NCI-H1105 treated with DMSO at 0.1 percent for 48 hours (cell line): Measurements from ENCODE around the gene SLC25A33.
"Not testable (repeated sequence)": the region's sequence is repeated elsewhere in the genome, so short reads cannot be mapped to it uniquely, and the experiment has no call there.

Experiments used
- DNase-seq: peaks from one replicate; lab custom pipeline; 2025; lab: John Stamatoyannopoulos, UW

The SLC25A33 gene

GRCh38 chr1:9539829-9540550, 725 bp downstream of the SLC25A33 start:
- DNase-seq = peak; percentile 43

DNA sequence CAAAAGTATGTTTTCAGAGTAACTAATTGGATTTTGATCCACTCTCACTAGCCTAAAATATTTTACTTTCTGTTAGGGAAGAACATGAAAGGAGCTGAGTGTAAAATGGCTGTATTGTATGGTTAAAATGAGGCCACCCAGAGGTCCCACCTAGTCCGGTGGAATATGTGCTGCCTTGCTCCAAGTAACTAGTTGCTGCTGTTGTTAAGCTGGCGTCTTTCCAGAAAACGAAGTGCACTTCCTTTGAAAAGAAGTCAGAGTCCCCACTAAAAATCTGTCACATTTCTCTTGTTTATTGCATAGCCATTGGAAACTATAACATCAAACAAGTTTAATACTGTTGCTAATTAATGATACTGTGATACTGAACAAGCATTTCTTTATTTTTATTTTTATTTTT, 3.2 kb downstream of the SLC25A33 start:
- DNase-seq = no peak

GRCh38 chr1:9544926-9545325, 5.7 kb downstream of the SLC25A33 start:
- no peak for DNase-seq

- no peak for DNase-seq
These were observed 10.8 kb downstream of the SLC25A33 start for GRCh38 chr1:9549955-9550546.

- no peak for DNase-seq
These were observed 12.7 kb downstream of the SLC25A33 start for GRCh38 chr1:9551984-9552383.

DNA sequence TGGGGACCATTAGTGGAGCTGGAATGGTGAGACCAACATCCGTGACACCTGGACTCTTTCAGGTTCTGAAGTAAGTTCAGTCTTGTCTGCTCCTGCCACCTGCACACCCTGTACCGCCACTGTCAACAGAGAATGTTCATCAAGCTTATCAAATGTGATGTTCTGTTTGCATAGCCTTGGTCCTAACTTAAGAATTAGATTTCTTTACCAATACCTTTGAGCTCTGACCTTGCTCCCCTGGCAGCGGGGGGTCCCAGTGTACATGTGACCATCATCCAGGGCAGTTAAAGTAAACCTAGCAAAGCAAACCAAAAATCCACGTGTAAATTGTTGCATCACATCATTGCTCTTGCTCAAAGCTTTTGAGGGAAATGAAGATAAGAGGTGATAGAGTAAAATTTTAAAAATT, 14.5 kb downstream of the SLC25A33 start:
- no peak for DNase-seq

DNA sequence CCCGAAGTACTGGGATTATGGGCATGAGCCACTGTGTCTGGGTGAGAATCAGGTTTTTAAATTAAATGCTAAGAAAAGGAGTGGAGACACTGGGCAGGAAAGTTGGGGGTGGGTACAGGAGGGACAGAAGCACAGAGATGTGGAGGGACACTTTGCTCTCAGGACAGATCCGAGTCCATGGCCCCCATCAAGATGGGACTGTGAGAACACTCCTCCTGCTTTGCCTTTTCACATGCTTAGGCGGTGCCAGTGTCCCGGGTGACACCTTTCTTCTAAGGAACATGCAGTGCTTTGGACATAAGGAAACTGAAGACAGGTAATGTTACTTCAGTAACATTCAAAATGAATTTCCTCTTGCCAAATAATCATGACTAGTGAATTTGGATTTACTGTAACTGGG, 16.7 kb downstream of the SLC25A33 start:
- DNase-seq = no peak

DNA sequence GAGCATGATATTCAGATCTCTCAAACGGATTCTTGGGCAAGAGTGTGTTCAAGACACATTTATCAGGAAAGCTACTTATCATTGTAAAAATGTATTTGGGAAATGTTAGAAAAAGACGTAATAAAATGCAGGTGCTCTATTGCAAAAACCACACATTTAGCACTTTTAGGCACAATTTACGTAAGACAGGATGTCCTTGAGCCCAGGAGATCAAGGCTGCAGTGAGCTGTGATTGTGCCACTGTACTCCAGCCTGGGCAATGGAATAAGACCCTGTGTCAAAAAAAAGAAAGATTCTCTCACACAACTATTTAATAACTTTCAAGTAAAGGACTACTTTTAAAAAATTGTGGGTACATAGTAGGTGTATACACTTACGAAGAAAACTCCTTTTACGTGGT, 18.4 kb downstream of the SLC25A33 start:
- no peak for DNase-seq

DNA sequence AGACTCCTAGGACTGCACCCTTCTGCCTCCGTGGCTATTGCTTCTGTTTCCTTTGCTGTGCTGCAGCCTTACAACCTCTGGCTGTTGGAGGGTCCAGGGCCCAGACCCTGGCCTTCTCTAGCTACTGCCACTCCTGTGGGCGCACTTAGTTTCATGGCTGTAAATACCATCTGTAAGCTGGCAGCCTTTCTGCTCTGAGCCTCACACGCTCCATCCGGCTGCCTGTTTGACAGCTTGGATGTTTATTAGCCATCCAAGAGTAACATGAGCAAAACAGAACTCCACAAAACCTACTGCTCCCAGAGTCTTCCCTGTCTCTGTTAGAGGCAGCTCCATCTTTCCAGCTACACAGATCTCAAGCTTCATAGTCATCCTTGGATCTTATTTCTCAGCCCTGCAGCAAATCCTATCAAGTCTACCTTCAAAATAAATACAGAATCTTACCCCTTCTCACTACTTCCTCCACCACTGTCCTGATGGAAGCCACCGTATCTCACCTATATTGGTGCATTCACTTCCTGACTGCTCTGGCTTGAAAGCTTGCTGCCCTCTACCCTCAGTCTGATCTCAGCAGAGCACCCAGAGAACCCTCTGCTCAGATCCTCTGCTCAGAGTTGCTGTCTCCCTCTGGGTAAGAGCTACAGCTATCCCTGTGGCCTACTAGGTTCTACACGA, 19.1 kb downstream of the SLC25A33 start:
- DNase-seq = no peak

DNA sequence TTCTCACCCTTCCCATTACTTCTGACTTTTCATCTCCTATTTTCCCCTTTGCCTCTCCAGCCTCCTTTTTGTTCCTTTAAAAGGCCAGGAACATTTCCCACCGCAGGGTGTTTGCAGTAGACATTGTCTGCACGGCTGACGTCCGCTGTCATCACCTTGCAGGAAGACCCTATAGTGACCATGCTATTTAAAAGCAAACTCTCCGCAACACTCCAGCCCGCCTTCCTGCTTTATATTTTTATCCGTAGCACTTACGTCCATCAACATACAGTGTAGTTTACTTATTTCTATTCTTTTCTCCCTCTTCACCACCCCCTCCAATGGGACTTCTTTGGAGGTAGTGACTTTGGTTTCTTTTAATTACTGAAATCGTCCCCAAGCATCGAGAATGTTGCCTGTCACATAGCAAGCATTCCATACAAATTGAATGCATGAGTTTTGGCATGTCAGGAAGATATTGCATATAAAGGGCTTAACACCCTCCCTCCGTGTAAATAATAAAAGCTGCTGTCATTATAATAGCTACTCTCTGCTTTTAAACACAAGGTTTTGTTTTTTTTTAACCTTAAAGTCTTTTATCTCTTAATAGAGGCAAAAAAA, 19.8 kb downstream of the SLC25A33 start:
- DNase-seq = no peak

GRCh38 chr1:9559673-9560072, 20.4 kb downstream of the SLC25A33 start:
- DNase-seq = no peak

DNA sequence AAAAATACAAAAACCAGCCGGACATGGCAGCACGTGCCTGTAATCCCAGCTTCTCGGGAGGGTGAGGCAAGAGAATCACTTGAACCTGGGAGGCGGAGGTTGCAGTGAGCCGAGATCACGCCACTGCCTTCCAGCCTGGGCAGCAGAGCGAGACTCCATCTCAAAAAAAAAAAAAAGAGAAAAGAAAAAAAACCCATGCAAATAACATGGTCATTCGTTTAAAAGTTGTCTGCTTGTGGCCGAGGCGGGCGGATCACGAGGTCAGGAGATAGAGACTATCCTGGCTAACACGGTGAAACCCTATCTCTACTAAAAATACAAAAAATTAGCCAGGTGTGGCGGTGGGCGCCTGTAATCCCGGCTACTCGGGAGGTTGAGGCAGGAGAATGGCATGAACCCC, 20.8 kb downstream of the SLC25A33 start:
- not testable (repeated sequence) for DNase-seq

GRCh38 chr1:9561429-9561828, 22.2 kb downstream of the SLC25A33 start:
- peak; percentile 76 for DNase-seq

GRCh38 chr1:9569267-9569666, 30.0 kb downstream of the SLC25A33 start:
- DNase-seq = no peak

- DNase-seq = not testable (repeated sequence)
These were observed 31.7 kb downstream of the SLC25A33 start for GRCh38 chr1:9570886-9571529.

DNA sequence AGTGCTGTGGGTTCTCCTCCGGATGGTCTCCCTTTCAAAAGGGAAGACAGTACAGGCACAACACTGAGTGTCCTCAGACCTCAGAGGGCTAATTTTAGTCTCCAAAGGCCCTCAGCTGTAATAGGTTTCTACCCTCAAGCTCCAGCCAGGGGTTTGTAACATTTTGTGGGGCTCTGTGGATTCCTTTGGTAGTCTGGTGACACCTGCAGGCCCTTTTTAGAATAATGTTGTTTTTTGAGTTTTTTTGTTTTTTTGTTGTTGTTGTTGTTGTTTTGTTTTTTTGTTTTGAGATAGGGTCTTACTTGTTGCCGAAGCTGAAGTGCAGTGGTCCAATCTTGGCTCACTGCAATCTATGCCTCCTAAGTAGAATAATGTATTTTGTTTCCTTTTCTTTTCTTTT, 34.5 kb downstream of the SLC25A33 start:
- no peak for DNase-seq

DNA sequence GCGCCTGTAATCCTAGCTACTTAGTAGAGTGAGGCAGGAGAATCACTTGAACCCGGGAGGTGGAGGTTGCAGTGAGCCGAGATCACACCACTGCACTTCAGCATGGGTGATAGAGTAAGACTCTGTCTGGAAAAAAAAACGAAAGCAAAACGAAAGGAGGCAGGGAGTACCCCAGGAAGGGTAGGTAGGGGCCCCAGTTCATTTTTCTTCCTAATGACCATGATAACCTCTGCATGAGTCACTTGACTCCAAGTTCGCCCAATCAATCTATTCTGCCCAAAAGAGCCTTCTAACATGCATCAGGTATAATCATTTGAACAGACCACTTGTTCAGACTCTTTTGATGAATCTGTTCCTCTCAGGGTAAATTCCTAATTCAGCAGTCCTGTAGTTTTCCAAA, 36.2 kb downstream of the SLC25A33 start:
- DNase-seq = no peak

- DNase-seq = no peak
These were observed 37.6 kb downstream of the SLC25A33 start for GRCh38 chr1:9576903-9577302.

DNA sequence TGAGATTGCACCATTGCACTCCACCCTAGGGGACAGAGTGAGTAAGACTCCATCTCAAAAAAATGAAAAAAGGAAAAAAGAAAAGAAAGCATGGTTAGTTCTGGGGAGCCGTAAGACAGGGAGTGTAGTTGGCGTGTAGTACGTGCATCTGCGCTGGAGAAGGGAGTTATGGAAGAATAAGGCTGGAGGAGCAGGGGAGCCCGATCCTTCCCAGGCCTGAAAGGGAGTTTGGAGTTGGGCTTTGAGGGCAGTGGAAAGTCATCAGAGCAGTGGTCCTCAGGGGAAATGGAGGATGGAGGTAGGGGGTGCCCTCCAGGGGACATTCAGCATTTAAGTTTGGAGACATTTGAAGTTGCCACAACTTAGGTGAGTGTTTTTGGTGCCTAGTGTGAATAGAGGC, 38.2 kb downstream of the SLC25A33 start:
- DNase-seq = no peak

- DNase-seq = no peak
These were observed 41.7 kb downstream of the SLC25A33 start for GRCh38 chr1:9580942-9581341.

- DNase-seq = no peak
These were observed 47.0 kb downstream of the SLC25A33 start for GRCh38 chr1:9586147-9586766.

DNA sequence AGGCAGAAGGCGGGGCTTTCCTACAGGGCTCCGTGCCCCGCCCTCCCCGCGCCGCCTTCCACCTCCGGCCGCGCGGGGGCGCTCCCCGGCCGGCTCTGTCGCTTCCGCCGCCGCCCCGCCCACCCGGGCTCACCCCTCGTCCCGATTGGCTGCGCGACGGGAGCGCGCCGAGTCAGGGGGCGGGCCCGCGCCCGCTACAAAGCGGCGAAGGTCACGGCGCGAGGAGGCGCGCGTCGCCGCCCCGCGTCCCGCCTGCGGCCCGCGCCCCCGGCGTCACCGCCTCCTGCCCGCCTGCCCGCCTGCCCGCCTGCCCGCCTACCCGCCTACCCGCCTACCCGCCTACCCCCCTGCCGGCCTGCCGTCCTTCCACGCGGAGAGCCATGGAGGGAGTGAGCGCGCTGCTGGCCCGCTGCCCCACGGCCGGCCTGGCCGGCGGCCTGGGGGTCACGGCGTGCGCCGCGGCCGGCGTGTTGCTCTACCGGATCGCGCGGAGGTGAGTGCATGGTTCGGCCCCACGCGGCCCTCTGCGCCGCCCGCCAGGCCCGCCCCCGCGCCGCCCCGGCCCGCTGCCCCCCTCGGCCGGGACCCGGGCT, 49.4 kb downstream of the SLC25A33 start, which contains the start of gene TMEM201:
TSS of gene TMEM201 (plus strand) at position 361 of the 593 bp plus-strand sequence. CDS start at position 381, 20 bp downstream.
- DNase-seq = peak; percentile 87
